Measurements from ENCODE around the gene CD59.
"Not testable (repeated sequence)": the region's sequence is repeated elsewhere in the genome, so short reads cannot be mapped to it uniquely, and the experiment has no call there.

Gene CD59

GRCh38 chr11:33670250-33671011 is 65.8 kb downstream of the CD59 start:
- Histone ChIP-seq H3K9ac (ENCODE audit: low read depth, low read length) (no peak overlapping the region), H3K36me3 (ENCODE audit: insufficient read depth, low read depth, low read length) (no peaks in the 10 kb centered on the region), H3K27ac (ENCODE audit: low read length) (no peak overlapping the region), H3K4me1 (ENCODE audit: insufficient read depth, low read length) (peaks cover 23% of the 10 kb centered on the region), H3K27me3 (ENCODE audit: insufficient read depth, low read length) (no peaks in the 10 kb centered on the region), H3K9me3 (ENCODE audit: insufficient read depth, low read depth, low read length) (no peaks in the 10 kb centered on the region), H3K4me3 (ENCODE audit: low read length) (no peak overlapping the region)

GRCh38 chr11:33669598-33670249 is 66.5 kb downstream of the CD59 start:
- no peaks in the 10 kb centered on the region for H3K27me3 ChIP-seq (ENCODE audit: insufficient read depth, low read length)
- no peaks in the 10 kb centered on the region for H3K9me3 ChIP-seq (ENCODE audit: insufficient read depth, low read depth, low read length)
- no peak overlapping the region for H3K9ac ChIP-seq (ENCODE audit: low read depth, low read length)
- H3K4me1 ChIP-seq (ENCODE audit: insufficient read depth, low read length): peaks cover 23% of the 10 kb centered on the region
- no peaks in the 10 kb centered on the region for H3K36me3 ChIP-seq (ENCODE audit: insufficient read depth, low read depth, low read length)
- no peak overlapping the region for H3K27ac ChIP-seq (ENCODE audit: low read length)
- H3K4me3 ChIP-seq (ENCODE audit: low read length): no peak overlapping the region

GRCh38 chr11:33668951-33669596 is 67.1 kb downstream of the CD59 start:
- H3K9ac ChIP-seq (ENCODE audit: low read depth, low read length): 0 out of 2 replicates have a peak overlapping the region, but pooled peaks have one; percentile 8
- H3K36me3 ChIP-seq (ENCODE audit: insufficient read depth, low read depth, low read length): no peaks in the 10 kb centered on the region
- H3K9me3 ChIP-seq (ENCODE audit: insufficient read depth, low read depth, low read length): no peaks in the 10 kb centered on the region
- H3K27me3 ChIP-seq (ENCODE audit: insufficient read depth, low read length): no peaks in the 10 kb centered on the region
- no peak overlapping the region for H3K27ac ChIP-seq (ENCODE audit: low read length)
- peak overlapping the region; percentile 41; the same call in 1 of the 2 replicates for H3K4me3 ChIP-seq (ENCODE audit: low read length)
- peaks cover 23% of the 10 kb centered on the region for H3K4me1 ChIP-seq (ENCODE audit: insufficient read depth, low read length)

GRCh38 chr11:33668468-33668825 is 67.8 kb downstream of the CD59 start:
- Histone ChIP-seq H3K4me1 (ENCODE audit: insufficient read depth, low read length) (peaks cover 23% of the 10 kb centered on the region), H3K9me3 (ENCODE audit: insufficient read depth, low read depth, low read length) (no peaks in the 10 kb centered on the region), H3K27me3 (ENCODE audit: insufficient read depth, low read length) (no peaks in the 10 kb centered on the region), H3K9ac (ENCODE audit: low read depth, low read length) (peak overlapping the region; percentile 12; the same call in 1 of the 2 replicates), H3K36me3 (ENCODE audit: insufficient read depth, low read depth, low read length) (no peaks in the 10 kb centered on the region), H3K4me3 (ENCODE audit: low read length) (peak overlapping the region; percentile 41; the same call in 1 of the 2 replicates), H3K27ac (ENCODE audit: low read length) (no peak overlapping the region)

- H3K27me3 ChIP-seq (ENCODE audit: insufficient read depth, low read length): no peaks in the 10 kb centered on the region
- H3K27ac ChIP-seq (ENCODE audit: low read length): no peak overlapping the region
- peaks cover 24% of the 10 kb centered on the region for H3K4me1 ChIP-seq (ENCODE audit: insufficient read depth, low read length)
- no peak overlapping the region for H3K4me3 ChIP-seq (ENCODE audit: low read length)
- H3K36me3 ChIP-seq (ENCODE audit: insufficient read depth, low read depth, low read length): no peaks in the 10 kb centered on the region
- no peaks in the 10 kb centered on the region for H3K9me3 ChIP-seq (ENCODE audit: insufficient read depth, low read depth, low read length)
- H3K9ac ChIP-seq (ENCODE audit: low read depth, low read length): peak overlapping the region; percentile 12; the same call in 1 of the 2 replicates
Observed at GRCh38 chr11:33667819-33668467, 68.3 kb downstream of the CD59 start.

- peaks cover 35% of the 10 kb centered on the region for H3K4me1 ChIP-seq (ENCODE audit: insufficient read depth, low read length)
- no peaks in the 10 kb centered on the region for H3K36me3 ChIP-seq (ENCODE audit: insufficient read depth, low read depth, low read length)
Observed at GRCh38 chr11:33665350-33666106, 70.7 kb downstream of the CD59 start.

GRCh38 chr11:33664827-33665226 is 71.4 kb downstream of the CD59 start:
- Histone ChIP-seq H3K27ac (ENCODE audit: low read length) (no peak overlapping the region), H3K9ac (ENCODE audit: low read depth, low read length) (no peak overlapping the region), H3K27me3 (ENCODE audit: insufficient read depth, low read length) (no peaks in the 10 kb centered on the region), H3K36me3 (ENCODE audit: insufficient read depth, low read depth, low read length) (no peaks in the 10 kb centered on the region), H3K4me1 (ENCODE audit: insufficient read depth, low read length) (peaks cover 32% of the 10 kb centered on the region), H3K9me3 (ENCODE audit: insufficient read depth, low read depth, low read length) (no peaks in the 10 kb centered on the region), H3K4me3 (ENCODE audit: low read length) (no peak overlapping the region)

More at GRCh38 chr11:33665350-33666106, 70.7 kb downstream of the CD59 start:
- H3K9ac ChIP-seq (ENCODE audit: low read depth, low read length): no peak overlapping the region
- H3K27me3 ChIP-seq (ENCODE audit: insufficient read depth, low read length): no peaks in the 10 kb centered on the region
- H3K27ac ChIP-seq (ENCODE audit: low read length): no peak overlapping the region
- no peaks in the 10 kb centered on the region for H3K9me3 ChIP-seq (ENCODE audit: insufficient read depth, low read depth, low read length)
- H3K4me3 ChIP-seq (ENCODE audit: low read length): no peak overlapping the region

GRCh38 chr11:33664166-33664565 is 72.1 kb downstream of the CD59 start:
- Histone ChIP-seq H3K4me1 (ENCODE audit: insufficient read depth, low read length) (peaks cover 26% of the 10 kb centered on the region), H3K9ac (ENCODE audit: low read depth, low read length) (no peak overlapping the region), H3K27me3 (ENCODE audit: insufficient read depth, low read length) (no peaks in the 10 kb centered on the region), H3K36me3 (ENCODE audit: insufficient read depth, low read depth, low read length) (no peaks in the 10 kb centered on the region), H3K27ac (ENCODE audit: low read length) (no peak overlapping the region), H3K4me3 (ENCODE audit: low read length) (no peak overlapping the region), H3K9me3 (ENCODE audit: insufficient read depth, low read depth, low read length) (no peaks in the 10 kb centered on the region)

- H3K27me3 ChIP-seq (ENCODE audit: insufficient read depth, low read length): no peaks in the 10 kb centered on the region
- H3K9ac ChIP-seq (ENCODE audit: low read depth, low read length): no peak overlapping the region
- peaks cover 15% of the 10 kb centered on the region for H3K4me1 ChIP-seq (ENCODE audit: insufficient read depth, low read length)
- H3K4me3 ChIP-seq (ENCODE audit: low read length): no peak overlapping the region
- H3K36me3 ChIP-seq (ENCODE audit: insufficient read depth, low read depth, low read length): no peaks in the 10 kb centered on the region
- H3K9me3 ChIP-seq (ENCODE audit: insufficient read depth, low read depth, low read length): no peaks in the 10 kb centered on the region
- H3K27ac ChIP-seq (ENCODE audit: low read length): no peak overlapping the region
Observed at GRCh38 chr11:33663121-33663520, 73.1 kb downstream of the CD59 start.

- H3K4me3 ChIP-seq (ENCODE audit: low read length); H3K27me3 ChIP-seq (ENCODE audit: insufficient read depth, low read length); H3K36me3 ChIP-seq (ENCODE audit: insufficient read depth, low read depth, low read length); H3K9ac ChIP-seq (ENCODE audit: low read depth, low read length); H3K9me3 ChIP-seq (ENCODE audit: insufficient read depth, low read depth, low read length); H3K27ac ChIP-seq (ENCODE audit: low read length): not testable (repeated sequence)
- peaks cover 13% of the 10 kb centered on the region for H3K4me1 ChIP-seq (ENCODE audit: insufficient read depth, low read length)
Observed at GRCh38 chr11:33661526-33661925, 74.7 kb downstream of the CD59 start.

GRCh38 chr11:33660962-33661361 is 75.3 kb downstream of the CD59 start:
- Histone ChIP-seq H3K27me3 (ENCODE audit: insufficient read depth, low read length) (no peaks in the 10 kb centered on the region), H3K9ac (ENCODE audit: low read depth, low read length) (no peak overlapping the region), H3K4me3 (ENCODE audit: low read length) (no peak overlapping the region), H3K27ac (ENCODE audit: low read length) (no peak overlapping the region), H3K4me1 (ENCODE audit: insufficient read depth, low read length) (peaks cover 13% of the 10 kb centered on the region), H3K36me3 (ENCODE audit: insufficient read depth, low read depth, low read length) (no peaks in the 10 kb centered on the region), H3K9me3 (ENCODE audit: insufficient read depth, low read depth, low read length) (no peaks in the 10 kb centered on the region)
